Smooth muscle cell (in vitro differentiated cells): ENCODE measurements around the gene PROCR. TPM values are rescaled to one million over a fixed set of nuclear protein-coding genes. Genes with fewer than 3 reads are reported as not detected.
A peak's percentile ranks its signal among the peaks of the same experiment; 100 is the strongest.

Experiments used
- DNase-seq: peaks from one replicate; lab custom pipeline; 2025; ENCODE audit not compliant: unreplicated experiment; lab: John Stamatoyannopoulos, UW
- H2AFZ ChIP-seq: fragments of 200-600 bp; sonication (generic); 2 replicates; pipeline ENCODE4 v1.6.0; 2016; ENCODE audit warnings: antibody characterized with exemption, low read depth, mild to moderate bottlenecking
- H3F3A ChIP-seq: fragments of 200-600 bp; sonication (generic); 2 replicates; pipeline ENCODE4 v1.6.0; 2017; ENCODE audit warnings: antibody characterized with exemption, low read depth
- H3K27ac ChIP-seq: fragments of 200-600 bp; sonication (generic); 2 replicates; pipeline ENCODE4 v1.5.1; 2016; ENCODE audit warnings: low read depth, mild to moderate bottlenecking
- H3K27me3 ChIP-seq: fragments of 200-600 bp; sonication (generic); 2 replicates; pipeline ENCODE4 v1.6.1; 2016; ENCODE audit warnings: low read depth, mild to moderate bottlenecking
- H3K36me3 ChIP-seq: fragments of 200-600 bp; sonication (generic); 2 replicates; pipeline ENCODE4 v1.5.1; 2016; ENCODE audit warnings: low read depth
- H3K4me1 ChIP-seq: fragments of 200-600 bp; sonication (generic); 2 replicates; pipeline ENCODE4 v1.5.1; 2016; ENCODE audit warnings: low read depth
- H3K4me2 ChIP-seq: fragments of 200-600 bp; sonication (generic); 2 replicates; pipeline ENCODE4 v1.6.0; 2016; ENCODE audit warnings: mild to moderate bottlenecking
- H3K4me3 ChIP-seq: fragments of 200-600 bp; sonication (generic); 2 replicates; pipeline ENCODE4 v1.5.1; 2016; ENCODE audit warnings: mild to moderate bottlenecking
- H3K79me2 ChIP-seq: fragments of 200-600 bp; sonication (generic); 2 replicates; pipeline ENCODE4 v1.6.0; 2016; ENCODE audit warnings: low read depth, mild to moderate bottlenecking
- H3K9ac ChIP-seq: fragments of 200-600 bp; sonication (generic); 2 replicates; pipeline ENCODE4 v1.6.0; 2016; ENCODE audit warnings: low read depth
- H3K9me3 ChIP-seq: fragments of 200-600 bp; sonication (generic); replicated peaks from 2 replicates; pipeline ENCODE4 v1.5.1; 2016; ENCODE audit warnings: low read depth
- H4K20me1 ChIP-seq: fragments of 200-600 bp; sonication (generic); 2 replicates; pipeline ENCODE4 v1.6.0; 2016; ENCODE audit warnings: low read depth
- CTCF ChIP-seq: fragments of 200-600 bp; sonication (generic); IDR thresholded peaks from 2 replicates; pipeline ENCODE4 v1.5.1; 2017; ENCODE audit warnings: borderline replicate concordance, mild to moderate bottlenecking, antibody characterized with exemption; ENCODE audit not compliant: insufficient read depth, poor library complexity, severe bottlenecking
- WGBS: methylation state at CpG from one replicate; pipeline ENCODE4 v1.1.7; 2016; ENCODE audit warnings: low lambda C conversion rate; 5-methylcytosine and 5-hydroxymethylcytosine counted together
- polyA plus RNA-seq: library from polyadenylated mRNA; unstranded; fragments of >200 nt; fragmentation: Nextera tagmentation; extraction: Ambion mirVana; gene quantifications from 2 replicates; pipeline ENCODE4 v1.2.1, GENCODE V29; 2016
- total RNA-seq: library from RNA; depleted of rRNA; stranded (reverse); fragments of >200 nt; gene quantifications from 2 replicates; pipeline ENCODE4 v1.2.3, GENCODE V29; 2014

The PROCR gene
- total and polyA plus RNA-seq, 2 experiments from 2014 or later = 4.8 to 5.4 TPM

GRCh38 chr20:35206802-35207201, 34.9 kb downstream of the PROCR start:
- Histone ChIP-seq H3K36me3 (no peaks in the 10 kb centered on the region), H2AFZ (no peak overlapping the region), H3K9ac (no peak overlapping the region), H3K27me3 (no peaks in the 10 kb centered on the region), H3K79me2 (no peaks in the 10 kb centered on the region), H3K27ac (no peak overlapping the region), H3K9me3 (peaks cover 7% of the 10 kb centered on the region), H3K4me2 (no peak overlapping the region), H3F3A (no peaks in the 10 kb centered on the region), H4K20me1 (no peaks in the 10 kb centered on the region), H3K4me3 (no peak overlapping the region), H3K4me1 (no peaks in the 10 kb centered on the region)
- no peak for DNase-seq
- 100% methylated on average over 1 of the region's 1 CpG for WGBS
- TF ChIP-seq CTCF = no peak

GRCh38 chr20:35207950-35208611, 36.2 kb downstream of the PROCR start:
- H3K79me2 ChIP-seq = no peaks in the 10 kb centered on the region
- no peak overlapping the region for H3K27ac ChIP-seq
- no peak overlapping the region for H2AFZ ChIP-seq
- H4K20me1 ChIP-seq = no peaks in the 10 kb centered on the region
- H3K4me2 ChIP-seq = no peak overlapping the region
- H3K4me1 ChIP-seq = no peaks in the 10 kb centered on the region
- no peaks in the 10 kb centered on the region for H3K36me3 ChIP-seq
- no peak overlapping the region for H3K9ac ChIP-seq
- no peaks in the 10 kb centered on the region for H3K27me3 ChIP-seq
- DNase-seq = peak; percentile 11
- WGBS = 31% methylated on average over 8 of the region's 8 CpGs
- H3K9me3 ChIP-seq = peaks cover 7% of the 10 kb centered on the region
- no peaks in the 10 kb centered on the region for H3F3A ChIP-seq
- peak; percentile 83 for TF ChIP-seq CTCF
- H3K4me3 ChIP-seq = no peak overlapping the region

GRCh38 chr20:35215066-35215956, 43.4 kb downstream of the PROCR start:
- no peaks in the 10 kb centered on the region for H3K4me1 ChIP-seq
- H3K4me2 ChIP-seq = no peak overlapping the region
- H3F3A ChIP-seq = no peaks in the 10 kb centered on the region
- peak overlapping the region; percentile 53 for H3K27ac ChIP-seq
- H3K36me3 ChIP-seq = no peaks in the 10 kb centered on the region
- H3K4me3 ChIP-seq = no peak overlapping the region
- no peaks in the 10 kb centered on the region for H3K27me3 ChIP-seq
- H3K79me2 ChIP-seq = no peaks in the 10 kb centered on the region
- no peaks in the 10 kb centered on the region for H3K9me3 ChIP-seq
- H4K20me1 ChIP-seq = no peaks in the 10 kb centered on the region
- DNase-seq = no peak
- WGBS = 81% methylated on average over 12 of the region's 12 CpGs
- no peak overlapping the region for H2AFZ ChIP-seq
- no peak for TF ChIP-seq CTCF
- no peak overlapping the region for H3K9ac ChIP-seq
